WERI-Rb-1 (cell line): ENCODE measurements around the gene DPYSL4.
"Not testable (repeated sequence)": the region's sequence is repeated elsewhere in the genome, so short reads cannot be mapped to it uniquely, and the experiment has no call there.

Experiments used
- DNase-seq: peaks from one replicate; pipeline ENCODE4 v3.0.0-alpha.2; 2020
- H3K27ac ChIP-seq: fragments of 250-450 bp; sonication (Bioruptor Pico); 2 replicates; pipeline ENCODE4 v1.5.1; 2020; ENCODE audit warnings: mild to moderate bottlenecking, moderate library complexity
- H3K27me3 ChIP-seq: fragments of 250-450 bp; sonication (Bioruptor Pico); 2 replicates; pipeline ENCODE4 v1.5.1; 2021; ENCODE audit warnings: mild to moderate bottlenecking, low read depth, moderate library complexity; ENCODE audit not compliant: insufficient read depth, severe bottlenecking
- H3K36me3 ChIP-seq: fragments of 250-450 bp; sonication (Bioruptor Pico); 2 replicates; pipeline ENCODE4 v1.5.1; 2020; ENCODE audit warnings: mild to moderate bottlenecking, moderate library complexity
- H3K4me3 ChIP-seq: 2 replicates; pipeline ENCODE4 v1.5.1; 2011; ENCODE audit warnings: low read depth, mild to moderate bottlenecking, control low read depth, low read length
- H3K9me3 ChIP-seq: fragments of 250-450 bp; sonication (Bioruptor Pico); 2 replicates; pipeline ENCODE4 v1.5.1; 2021; ENCODE audit warnings: mild to moderate bottlenecking, moderate library complexity; ENCODE audit not compliant: severe bottlenecking
- TF ChIP-seq, protein P1 (sequence below): IDR thresholded peaks from 2 replicates; pipeline ENCODE4 v1.5.1; 2011; ENCODE audit warnings: low read depth, mild to moderate bottlenecking, control low read depth, inconsistent platforms, low read length

Gene DPYSL4

DNA sequence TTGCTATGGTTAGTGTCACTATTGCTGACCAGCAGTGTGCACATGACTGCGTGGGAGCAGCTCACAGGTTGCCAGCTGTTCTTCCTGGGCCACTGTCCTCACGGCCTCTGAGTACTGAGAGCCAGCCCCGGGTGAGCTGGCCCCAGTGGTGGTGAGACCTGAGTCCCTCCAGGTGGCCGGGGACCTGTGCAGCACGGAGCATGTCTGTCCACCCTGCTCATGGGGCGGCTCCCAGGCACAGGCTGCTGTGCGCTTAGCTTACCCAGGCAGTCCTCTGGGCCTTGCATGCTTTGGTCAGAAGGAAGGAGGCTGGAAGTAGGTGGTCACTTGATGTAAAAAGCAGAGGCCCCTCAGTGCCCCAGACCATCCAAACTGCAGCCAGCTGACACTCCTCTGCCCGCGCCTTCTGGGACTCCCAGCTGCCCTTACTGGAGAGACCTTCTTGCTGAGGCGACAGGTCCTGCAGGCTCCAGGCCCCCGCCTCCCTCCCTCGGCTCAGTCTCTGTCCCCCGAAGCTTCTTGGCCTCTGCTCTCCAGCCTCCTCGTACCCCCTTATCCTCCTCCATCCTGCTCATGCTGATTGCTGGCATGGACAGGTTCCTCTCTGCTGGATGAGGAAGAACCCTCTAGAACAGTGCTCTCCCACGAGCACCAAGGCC, 30.9 kb upstream of the DPYSL4 start:
- DNase-seq, result no peak
- no peak overlapping the region for H3K4me3 ChIP-seq
- no peaks in the 10 kb centered on the region for H3K36me3 ChIP-seq
- H3K9me3 ChIP-seq, result no peaks in the 10 kb centered on the region
- TF ChIP-seq, protein P1, sequence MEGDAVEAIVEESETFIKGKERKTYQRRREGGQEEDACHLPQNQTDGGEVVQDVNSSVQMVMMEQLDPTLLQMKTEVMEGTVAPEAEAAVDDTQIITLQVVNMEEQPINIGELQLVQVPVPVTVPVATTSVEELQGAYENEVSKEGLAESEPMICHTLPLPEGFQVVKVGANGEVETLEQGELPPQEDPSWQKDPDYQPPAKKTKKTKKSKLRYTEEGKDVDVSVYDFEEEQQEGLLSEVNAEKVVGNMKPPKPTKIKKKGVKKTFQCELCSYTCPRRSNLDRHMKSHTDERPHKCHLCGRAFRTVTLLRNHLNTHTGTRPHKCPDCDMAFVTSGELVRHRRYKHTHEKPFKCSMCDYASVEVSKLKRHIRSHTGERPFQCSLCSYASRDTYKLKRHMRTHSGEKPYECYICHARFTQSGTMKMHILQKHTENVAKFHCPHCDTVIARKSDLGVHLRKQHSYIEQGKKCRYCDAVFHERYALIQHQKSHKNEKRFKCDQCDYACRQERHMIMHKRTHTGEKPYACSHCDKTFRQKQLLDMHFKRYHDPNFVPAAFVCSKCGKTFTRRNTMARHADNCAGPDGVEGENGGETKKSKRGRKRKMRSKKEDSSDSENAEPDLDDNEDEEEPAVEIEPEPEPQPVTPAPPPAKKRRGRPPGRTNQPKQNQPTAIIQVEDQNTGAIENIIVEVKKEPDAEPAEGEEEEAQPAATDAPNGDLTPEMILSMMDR, result no peak
- H3K27me3 ChIP-seq, result no peaks in the 10 kb centered on the region
- no peak overlapping the region for H3K27ac ChIP-seq

DNA sequence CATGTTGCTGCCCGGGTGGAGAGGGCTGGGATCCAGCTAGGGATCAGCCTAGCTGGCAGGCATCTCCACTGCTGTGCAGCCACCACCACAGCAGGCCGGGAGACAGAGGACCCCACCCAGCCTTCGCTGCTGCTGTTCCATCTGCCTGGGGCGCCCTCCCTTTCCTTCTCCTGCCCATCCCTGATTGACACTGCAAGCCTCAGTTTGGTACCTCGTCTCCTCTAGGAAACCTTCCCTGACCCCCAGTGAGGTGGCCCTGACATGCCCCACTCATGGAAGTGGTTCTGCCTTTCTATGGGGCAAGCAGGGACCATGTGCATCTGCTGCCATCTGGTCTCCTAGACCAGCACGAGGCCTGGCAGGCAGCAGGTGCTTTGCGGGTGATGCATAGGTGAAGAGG, 30.4 kb upstream of the DPYSL4 start:
- no peaks in the 10 kb centered on the region for H3K36me3 ChIP-seq
- no peak overlapping the region for H3K27ac ChIP-seq
- H3K9me3 ChIP-seq, result no peaks in the 10 kb centered on the region
- no peaks in the 10 kb centered on the region for H3K27me3 ChIP-seq
- TF ChIP-seq, protein P1, result no peak
- no peak overlapping the region for H3K4me3 ChIP-seq
- no peak for DNase-seq

DNA sequence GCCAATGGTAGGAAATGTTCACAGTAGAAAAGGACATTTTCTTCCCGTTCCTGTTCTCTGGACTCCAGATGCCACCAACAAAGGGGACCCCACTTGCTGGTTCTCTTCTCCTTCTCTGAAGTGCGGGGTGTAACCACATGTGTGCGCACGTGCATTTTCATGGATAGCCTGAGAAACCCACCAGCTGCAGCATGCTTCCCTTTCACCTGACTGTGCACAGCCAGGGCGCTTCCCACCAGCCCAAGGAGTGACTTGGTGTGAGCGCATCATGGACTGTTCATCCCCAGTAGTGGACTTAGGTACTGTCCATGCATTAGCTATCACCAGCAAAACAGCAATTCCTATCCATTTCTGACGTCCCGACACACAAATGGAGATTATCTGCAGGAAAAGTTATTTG, 29.6 kb upstream of the DPYSL4 start:
- H3K27me3 ChIP-seq, result no peaks in the 10 kb centered on the region
- TF ChIP-seq, protein P1, result no peak
- no peak overlapping the region for H3K27ac ChIP-seq
- H3K9me3 ChIP-seq, result no peaks in the 10 kb centered on the region
- no peak overlapping the region for H3K4me3 ChIP-seq
- DNase-seq, result no peak
- no peaks in the 10 kb centered on the region for H3K36me3 ChIP-seq

DNA sequence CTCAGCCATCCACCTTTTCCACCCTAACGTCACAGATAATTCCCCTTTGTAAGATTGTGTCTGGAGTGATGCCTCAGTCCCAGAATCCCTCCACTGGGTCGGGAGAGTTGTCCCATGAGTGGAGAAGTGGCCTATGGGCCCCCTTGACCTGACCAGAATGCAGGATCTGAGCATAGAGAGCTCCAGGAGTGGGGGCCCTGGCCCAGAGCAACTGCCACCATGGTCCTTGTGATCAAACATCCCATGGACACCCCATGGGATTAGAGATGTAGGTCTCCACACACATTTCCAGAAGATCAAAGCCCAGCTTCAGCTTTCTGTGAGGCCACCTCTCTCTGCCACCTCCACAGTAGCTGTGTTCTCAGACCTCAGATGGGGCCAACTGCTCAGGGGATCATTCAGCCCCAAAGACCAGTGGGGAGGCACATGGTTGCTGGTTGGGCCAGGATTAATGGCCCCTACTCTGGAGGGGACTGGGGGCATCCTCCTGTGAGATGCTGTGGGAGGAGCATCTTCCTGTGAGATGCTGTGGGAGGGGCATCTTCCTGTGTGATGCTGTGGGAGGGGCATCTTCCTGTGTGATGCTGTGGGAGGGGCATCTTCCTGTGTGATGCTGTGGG, 28.5 kb upstream of the DPYSL4 start:
- H3K9me3 ChIP-seq, result no peaks in the 10 kb centered on the region
- H3K36me3 ChIP-seq, result no peaks in the 10 kb centered on the region
- no peak overlapping the region for H3K27ac ChIP-seq
- no peaks in the 10 kb centered on the region for H3K27me3 ChIP-seq
- H3K4me3 ChIP-seq, result no peak overlapping the region
- TF ChIP-seq, protein P1, result no peak
- no peak for DNase-seq

DNA sequence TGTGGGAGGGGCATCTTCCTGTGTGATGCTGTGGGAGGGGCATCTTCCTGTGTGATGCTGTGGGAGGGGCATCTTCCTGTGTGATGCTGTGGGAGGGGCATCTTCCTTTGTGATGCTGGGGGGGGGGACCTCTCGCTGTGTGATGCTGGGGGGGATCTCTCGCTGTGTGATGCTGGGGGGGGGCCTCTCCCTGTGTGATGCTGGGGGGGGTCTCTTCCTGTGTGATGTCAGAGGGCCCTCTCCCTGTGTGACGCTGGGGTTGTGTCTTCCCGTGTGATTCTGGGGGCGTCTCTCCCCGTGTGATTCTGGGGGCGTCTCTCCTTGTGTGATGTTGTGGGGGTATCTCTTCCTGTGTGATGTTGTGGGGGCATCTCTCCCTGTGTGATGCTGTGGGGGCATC, 27.9 kb upstream of the DPYSL4 start:
- DNase-seq, result no peak
- H3K27me3 ChIP-seq, result no peaks in the 10 kb centered on the region
- TF ChIP-seq, protein P1, result no peak
- H3K27ac ChIP-seq, result no peak overlapping the region
- H3K9me3 ChIP-seq, result no peaks in the 10 kb centered on the region
- H3K4me3 ChIP-seq, result no peak overlapping the region
- H3K36me3 ChIP-seq, result no peaks in the 10 kb centered on the region

DNA sequence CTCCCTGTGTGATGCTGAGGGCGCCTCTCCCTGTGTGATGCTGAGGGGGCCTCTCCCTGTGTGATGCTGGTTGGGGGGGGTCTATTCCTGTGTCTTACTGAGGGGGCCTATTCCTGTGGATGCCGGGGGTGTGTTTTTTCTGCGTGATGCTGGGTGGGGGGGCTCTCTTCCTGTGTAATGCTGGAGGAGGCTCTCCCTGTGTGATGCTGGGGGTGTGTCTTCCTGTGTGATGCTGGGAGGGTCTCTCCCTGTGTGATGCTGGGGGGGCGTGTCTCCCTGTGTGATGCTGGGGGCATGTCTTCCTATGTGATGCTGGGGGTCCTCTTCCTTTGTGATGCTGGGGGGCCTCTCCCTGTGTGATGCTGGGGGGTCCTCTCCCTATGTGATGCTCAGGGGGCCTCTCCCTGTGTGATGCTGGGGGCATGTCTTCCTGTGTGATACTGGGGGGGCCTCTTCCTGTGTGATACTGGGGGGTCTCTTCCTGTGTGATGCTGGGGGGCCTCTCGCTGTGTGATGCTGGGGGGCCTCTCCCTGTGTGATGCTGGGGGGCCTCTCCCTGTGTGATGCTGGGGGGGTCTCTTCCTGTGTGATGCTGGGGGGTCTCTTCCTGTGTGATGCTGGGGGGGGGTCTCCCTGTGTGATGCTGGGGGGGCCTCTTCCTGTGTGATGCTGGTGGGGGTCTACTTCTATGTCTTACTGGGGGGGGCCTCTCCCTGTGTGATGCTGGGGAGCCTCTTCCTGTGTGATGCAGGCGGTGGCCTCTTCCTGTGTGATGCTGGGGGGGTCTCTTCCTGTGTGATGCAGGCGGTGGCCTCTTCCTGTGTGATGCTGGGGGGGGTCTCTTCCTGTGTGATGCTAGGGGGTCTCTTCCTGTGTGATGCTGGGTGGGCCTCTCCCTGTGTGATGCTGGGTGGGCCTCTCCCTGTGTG, 27.2 kb upstream of the DPYSL4 start:
- not testable (repeated sequence) for H3K27ac ChIP-seq, DNase-seq, H3K36me3 ChIP-seq, H3K27me3 ChIP-seq, H3K9me3 ChIP-seq, H3K4me3 ChIP-seq

DNA sequence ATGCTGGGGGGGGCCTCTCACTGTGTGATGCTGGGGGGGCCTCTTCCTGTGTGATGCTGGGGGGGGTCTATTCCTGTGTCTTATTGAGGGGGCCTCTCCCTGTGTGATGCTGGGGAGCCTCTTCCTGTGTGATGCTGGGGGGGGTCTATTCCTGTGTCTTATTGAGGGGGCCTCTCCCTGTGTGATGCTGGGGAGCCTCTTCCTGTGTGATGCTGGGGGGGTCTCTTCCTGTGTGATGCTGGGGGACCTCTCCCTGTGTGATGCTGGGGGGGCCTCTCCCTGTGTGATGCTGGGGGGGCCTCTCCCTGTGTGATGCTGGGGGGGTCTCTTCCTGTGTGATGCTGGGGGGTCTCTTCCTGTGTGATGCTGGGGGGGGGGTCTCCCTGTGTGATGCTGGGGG, 26.5 kb upstream of the DPYSL4 start:
- H3K4me3 ChIP-seq, H3K9me3 ChIP-seq, H3K27me3 ChIP-seq, H3K36me3 ChIP-seq, H3K27ac ChIP-seq, DNase-seq: not testable (repeated sequence)

DNA sequence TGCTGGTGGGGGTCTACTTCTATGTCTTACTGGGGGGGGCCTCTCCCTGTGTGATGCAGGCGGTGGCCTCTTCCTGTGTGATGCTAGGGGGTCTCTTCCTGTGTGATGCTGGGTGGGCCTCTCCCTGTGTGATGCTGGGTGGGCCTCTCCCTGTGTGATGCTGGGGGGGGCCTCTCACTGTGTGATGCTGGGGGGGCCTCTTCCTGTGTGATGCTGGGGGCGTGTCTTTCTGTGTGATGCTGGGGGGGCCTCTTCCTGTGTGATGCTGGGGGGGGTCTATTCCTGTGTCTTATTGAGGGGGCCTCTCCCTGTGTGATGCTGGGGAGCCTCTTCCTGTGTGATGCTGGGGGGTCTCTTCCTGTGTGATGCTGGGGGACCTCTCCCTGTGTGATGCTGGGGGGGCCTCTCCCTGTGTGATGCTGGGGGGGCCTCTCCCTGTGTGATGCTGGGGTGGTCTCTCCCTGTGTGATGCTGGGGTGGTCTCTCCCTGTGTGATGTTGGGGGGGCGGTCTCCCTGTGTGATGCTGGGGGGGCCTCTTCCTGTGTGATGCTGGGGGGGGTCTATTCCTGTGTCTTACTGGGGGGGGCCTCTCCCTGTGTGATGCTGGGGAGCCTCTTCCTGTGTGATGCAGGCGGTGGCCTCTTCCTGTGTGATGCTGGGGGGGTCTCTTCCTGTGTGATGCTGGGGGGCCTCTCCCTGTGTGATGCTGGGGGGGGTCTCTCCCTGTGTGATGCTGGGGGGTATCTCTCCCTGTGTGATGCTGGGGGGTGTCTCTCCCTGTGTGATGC, 25.7 kb upstream of the DPYSL4 start:
- not testable (repeated sequence) for H3K27ac ChIP-seq, H3K36me3 ChIP-seq, H3K9me3 ChIP-seq, H3K4me3 ChIP-seq, H3K27me3 ChIP-seq, DNase-seq
